Activated CD4-positive, alpha-beta T cell treated with anti-CD3 and anti-CD28 coated beads, Interleukin-2, amount 50 U/mL, for 4 hours (primary cell): ENCODE measurements around the gene PRXL2B.
"Not testable (repeated sequence)": the region's sequence is repeated elsewhere in the genome, so short reads cannot be mapped to it uniquely, and the experiment has no call there.

Experiments used
- DNase-seq, 2 experiments: peaks; one replicate each; pipeline ENCODE4 v3.0.0-alpha.2; 2020

PRXL2B gene, protein sequence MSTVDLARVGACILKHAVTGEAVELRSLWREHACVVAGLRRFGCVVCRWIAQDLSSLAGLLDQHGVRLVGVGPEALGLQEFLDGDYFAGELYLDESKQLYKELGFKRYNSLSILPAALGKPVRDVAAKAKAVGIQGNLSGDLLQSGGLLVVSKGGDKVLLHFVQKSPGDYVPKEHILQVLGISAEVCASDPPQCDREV

DNA sequence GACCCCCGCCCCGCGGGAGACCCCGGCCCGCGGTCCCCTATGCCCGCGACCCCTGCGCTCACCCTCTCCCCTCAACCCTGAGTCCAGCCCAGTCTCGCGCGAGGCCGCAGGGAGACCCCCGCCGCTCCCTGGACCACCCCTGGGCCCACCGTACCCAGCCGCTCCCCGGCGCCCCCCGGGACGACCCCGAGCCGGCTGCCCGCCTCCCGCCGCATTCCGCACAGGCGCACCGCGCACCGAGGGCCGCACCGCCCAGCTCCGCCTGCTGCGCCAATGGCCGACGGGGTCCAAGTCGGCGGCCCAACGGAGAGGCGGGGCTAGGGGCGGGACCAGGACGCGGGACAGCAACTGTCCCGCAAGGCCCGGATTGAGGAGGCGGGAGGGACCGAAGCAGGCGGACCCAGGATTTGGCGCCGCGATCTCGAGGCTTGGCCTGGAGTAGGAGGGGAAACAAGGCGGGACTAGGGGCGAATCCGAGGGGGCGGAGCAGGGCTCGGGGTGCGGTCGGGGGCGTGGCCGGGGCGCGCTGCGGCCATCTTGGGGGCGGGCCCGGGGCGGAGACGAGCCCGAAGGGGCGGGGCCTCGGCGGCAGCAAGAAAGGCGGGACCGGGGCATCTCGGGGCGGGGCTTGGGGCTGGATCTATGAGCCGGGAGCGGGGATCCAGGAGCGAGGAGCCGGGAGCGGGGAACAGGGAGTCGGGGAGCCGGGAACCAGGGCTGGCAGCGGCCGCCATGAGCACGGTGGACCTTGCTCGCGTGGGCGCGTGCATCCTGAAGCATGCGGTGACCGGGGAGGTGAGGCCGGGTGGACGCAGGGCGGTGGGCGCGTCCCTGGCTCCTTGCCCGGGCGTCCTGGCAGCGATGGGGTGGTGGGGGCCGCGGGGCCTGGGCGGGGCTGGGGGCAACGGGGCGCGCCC, at the start of gene PRXL2B:
Gene PRXL2B (plus strand): TSS at position 624 of the 917 bp plus-strand sequence. CDS start 109 bp downstream, at position 733.
- peak; percentile 94 for DNase-seq

DNA sequence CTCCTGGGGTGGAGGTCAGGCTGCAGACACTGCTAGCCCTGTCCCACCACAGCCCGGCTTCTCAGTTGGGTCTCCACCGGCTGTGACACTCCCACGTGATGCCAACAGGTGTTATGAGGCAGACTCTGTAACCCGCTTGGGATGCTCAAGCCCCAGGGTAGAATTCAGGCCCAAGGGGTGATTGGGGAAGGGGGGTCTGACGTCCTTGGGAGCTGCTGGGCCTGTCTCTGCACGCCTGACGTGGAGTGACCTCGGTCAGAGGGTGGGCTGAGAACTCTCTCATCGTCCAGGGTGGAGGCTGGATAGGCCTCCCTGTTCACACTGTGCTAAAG, 48.8 kb upstream of the PRXL2B start:
- no peak for DNase-seq

DNA sequence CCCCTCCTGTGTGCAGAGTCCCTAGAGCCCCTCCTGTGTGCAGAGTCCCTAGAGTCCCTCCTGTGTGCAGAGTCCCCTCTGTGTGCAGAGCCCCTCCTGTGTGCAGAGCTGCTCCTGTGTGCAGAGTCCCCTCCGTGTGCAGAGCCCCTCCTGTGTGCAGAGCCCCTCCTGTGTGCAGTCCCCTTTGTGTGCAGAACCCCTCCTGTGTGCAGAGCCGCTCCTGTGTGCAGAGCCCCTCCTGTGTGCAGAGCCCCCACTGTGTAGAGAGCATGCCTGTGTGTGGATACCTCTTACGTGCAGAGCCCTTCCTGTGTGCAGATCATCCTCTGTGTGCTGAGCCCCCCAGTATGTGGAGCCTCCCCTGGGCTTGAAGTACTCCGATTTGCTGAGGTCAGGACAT, 48.2 kb upstream of the PRXL2B start:
- no peak for DNase-seq

DNA sequence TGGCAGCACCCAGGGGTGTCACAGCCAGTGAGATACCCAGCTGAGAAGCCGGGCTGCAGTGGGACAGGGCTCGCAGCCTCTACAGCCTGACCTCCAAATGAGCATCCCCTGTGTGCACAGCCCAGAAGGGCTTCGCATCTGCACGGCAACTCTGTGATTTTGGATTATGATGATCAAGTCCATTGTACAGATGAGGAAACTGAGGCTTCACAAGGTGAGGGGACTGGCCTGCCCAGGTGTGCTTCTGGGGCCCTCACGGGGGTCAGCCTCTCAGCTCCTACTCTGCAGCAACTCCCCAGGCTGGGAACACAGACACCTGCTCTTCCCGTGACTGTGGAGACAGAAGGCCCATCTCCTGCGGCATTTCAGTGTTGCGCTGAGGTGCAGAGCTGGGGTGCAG, 47.7 kb upstream of the PRXL2B start:
- no peak for DNase-seq

DNA sequence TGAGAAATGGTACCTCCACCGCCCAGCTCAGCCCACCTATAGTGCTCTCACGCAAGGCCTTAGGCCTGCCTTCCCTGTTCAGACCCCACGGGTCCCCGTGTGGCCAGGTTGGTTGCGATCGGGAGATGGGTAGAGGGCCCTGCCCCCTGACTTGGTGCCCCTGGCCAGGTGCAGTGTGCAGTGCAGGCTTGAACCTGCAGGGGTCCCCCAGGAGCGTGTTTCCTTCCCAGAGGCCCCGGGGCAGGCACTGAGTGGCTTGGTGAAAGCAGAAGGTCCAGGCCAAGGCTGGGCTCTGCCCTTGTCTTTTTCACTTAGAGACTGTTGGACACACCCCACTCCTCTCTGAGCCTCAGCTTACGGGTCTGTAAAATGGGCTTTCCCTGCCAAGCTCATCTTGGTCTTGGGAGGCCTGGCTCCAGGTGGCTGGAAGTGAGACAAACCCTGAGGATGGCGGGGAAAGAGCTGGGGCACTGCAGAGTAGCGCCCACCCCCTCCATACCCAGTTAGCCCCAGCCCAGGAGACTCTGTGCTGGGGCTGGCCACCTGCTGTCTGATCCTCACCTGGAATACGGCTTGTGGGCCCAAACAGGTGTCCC, 47.2 kb upstream of the PRXL2B start:
- no peak for DNase-seq

DNA sequence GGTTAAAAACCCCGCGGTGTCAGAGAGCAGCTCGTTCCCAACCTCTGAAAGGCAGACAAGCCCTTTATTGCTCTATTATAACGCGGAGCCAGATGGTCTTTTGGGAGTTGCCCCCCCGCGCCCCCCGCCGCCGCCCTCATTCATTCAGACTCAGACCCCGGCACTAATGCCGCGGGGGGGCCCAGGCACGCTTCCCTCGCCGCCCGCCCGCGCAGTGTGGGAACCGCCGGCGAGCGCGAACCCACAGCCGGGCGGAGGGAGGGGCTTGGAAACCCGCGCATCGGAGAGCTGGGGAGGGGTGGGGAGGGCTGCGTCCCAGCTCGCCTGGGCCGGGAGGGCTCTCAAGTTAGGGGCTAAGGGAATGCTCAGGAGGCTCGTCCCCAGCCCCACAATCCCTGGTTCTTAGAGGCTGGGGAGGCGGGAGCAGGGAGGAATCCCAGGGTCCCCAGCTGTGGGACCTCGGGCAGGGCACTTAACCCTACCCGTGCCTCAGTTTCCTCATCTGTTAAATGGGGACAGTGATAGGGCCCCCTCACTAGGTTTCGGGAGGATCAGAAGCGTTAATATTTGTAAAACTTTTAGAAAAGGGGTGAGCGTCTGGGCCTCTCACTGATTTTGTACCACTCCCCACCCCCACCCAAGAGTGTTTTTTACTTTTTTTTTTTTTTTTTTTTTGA, 45.6 kb upstream of the PRXL2B start:
- no peak for DNase-seq

DNA sequence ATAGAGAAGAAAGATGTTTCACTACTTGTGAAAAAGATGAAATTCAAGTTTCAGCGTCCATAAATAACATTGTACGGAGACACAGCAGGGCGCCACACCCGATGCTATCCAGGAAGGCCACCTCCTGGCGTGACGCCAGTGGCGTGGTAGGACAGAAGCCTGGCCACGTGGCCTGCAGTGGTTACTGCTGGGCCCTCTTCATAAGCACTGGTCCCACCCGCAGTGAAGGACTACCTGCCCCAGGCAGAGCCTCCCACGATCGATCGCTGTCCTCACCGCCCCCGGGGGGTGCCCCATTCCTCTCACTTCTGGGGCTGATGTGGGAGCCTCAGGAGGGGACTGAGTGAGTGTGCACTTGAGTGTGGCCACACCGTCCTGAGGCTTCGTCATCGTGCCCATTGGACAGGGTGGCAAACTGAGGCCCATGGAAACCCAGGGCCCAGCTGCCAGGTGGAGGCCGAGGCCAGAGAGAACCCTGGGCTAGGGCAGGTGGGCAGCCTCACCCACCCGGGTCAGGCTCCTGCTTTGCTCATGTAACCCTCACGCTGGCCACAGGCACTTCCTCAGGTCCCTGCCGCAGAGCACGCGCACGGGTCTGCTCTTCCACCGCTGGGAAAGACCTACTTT, 44.8 kb upstream of the PRXL2B start:
- DNase-seq = no peak

DNA sequence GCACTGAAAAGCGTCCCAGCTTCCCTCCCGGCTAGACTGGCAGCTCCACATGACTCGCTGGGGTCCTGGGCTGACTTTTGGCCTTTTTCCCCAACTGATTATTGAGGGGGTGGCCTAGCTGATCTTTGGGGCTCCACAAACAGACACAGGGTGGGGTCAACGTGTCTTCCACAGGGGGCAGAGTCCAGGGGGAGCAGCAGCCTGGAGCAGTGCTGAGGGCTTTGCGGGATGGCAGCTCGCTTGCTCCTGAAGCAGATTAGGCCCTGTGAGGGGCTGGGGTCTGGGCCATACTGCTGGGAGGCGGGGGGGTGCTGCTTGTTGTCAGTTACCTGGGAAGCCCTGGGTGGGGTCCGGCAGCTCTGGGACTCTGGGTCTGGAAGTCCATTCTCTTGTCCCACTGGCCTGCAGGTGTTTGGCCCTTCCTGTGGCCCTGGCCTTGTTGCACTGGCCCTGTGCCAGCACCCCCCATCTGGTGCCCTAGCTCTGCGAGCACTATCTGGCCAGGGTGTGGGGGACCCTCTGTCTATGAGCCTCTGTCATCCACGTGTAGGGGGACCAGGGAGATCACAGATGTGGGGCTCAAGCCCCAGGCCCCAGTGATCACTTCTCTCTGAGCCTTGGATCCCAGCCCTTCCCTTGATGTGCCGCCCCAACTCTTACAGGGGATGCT, 44.2 kb upstream of the PRXL2B start:
- no peak for DNase-seq

DNA sequence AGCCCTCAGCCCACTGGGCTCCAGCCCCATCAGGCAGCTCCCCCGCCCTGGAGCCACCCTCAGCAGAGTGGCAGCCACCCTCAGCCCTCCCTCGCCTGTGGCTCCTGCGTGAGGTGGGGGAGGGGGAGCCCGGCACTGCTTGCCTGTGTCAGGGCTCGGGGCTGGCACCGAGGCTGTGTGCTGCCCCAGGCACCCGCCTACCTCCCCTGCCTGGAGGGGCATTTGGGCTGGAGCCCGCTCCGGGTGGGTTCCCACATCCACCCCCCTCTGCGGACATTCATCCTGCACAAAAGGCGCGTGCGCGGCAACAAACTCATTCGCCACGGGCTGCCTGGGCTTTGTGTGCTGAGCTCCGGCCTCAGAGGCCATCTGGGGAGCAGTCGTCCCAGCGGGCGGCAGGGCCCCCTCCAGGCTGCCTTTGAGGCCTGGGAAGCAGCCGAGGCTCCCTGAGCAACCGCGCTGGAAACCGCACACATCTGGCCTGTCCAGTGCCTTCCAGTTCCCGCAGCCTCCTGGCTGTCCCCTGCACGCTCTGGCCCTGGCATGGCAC, 43.0 kb upstream of the PRXL2B start:
- no peak for DNase-seq

DNA sequence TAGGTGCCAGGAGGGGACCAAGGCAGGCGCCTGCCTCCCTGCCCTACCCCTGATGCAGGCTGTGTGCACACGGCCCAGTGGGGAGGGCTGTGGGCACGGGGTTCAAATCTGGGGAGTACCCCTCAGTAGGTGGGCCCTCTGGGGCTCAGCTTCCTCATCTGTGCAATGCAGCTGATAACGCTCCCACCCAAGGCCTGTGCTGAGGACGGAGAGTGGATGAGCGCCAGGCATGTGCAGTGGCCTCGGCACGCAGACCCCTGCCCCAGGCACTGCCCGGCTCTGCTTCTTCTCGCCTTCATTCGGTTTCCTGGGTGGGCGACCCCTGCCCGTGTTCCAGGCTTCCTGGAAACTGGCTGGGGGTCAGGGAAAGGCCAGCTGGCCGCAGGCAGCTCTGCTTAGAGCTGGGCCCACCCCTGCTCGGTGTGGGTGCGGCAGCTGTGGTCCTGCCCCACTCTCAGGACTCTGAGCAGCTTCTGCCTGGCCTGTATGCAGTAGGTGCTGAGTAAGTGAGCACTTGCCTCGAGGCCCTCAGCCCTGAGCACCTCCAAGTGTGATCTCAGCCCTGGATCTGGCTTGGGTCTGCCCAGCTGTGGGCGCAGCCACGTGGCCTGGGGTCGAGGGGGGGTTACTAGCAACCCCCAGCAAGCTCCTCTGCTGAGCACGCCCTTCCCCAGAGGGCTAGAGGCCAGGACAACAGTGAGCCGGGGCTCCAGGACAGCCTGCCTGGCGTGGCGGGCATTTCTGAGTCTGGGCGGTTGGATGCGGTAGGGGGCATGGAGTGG, 42.3 kb upstream of the PRXL2B start:
- DNase-seq = no peak

DNA sequence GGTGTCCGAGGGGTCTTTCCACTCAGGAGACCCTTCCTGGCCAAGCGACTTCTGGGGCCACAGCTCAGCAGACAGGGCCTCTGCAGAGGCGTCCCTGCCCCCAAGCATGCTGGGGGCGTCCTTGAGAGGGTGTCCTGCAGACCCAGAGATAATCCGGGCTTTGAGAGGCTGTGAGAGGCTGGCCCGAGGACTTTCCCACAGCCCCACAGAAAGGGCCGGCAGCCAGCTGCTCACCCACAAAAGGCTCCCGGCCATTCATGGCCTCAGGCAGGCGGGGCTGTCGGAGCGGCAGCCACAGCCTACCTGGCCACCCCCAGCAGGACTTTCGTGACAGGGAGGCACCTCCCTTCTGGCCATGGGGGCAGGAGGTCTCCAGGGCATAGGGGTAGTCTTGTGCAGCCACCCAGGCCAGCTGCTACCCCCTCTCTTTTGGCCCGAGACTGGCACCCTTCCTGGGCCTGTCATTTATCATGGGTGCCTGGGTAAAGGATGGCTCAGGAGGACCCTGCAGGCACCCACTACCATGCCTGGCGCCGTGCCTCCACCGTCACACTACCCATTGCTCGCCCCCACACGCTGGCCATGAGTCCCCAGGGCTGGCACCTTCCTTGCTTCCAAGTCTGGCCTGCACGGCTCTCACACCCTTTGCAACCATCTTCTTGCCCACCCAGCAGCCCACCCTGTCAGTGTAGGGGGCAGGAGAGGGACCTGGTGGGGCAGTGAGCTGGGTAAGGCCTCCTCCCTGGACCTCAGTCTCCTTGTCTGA, 41.5 kb upstream of the PRXL2B start:
- DNase-seq = no peak

DNA sequence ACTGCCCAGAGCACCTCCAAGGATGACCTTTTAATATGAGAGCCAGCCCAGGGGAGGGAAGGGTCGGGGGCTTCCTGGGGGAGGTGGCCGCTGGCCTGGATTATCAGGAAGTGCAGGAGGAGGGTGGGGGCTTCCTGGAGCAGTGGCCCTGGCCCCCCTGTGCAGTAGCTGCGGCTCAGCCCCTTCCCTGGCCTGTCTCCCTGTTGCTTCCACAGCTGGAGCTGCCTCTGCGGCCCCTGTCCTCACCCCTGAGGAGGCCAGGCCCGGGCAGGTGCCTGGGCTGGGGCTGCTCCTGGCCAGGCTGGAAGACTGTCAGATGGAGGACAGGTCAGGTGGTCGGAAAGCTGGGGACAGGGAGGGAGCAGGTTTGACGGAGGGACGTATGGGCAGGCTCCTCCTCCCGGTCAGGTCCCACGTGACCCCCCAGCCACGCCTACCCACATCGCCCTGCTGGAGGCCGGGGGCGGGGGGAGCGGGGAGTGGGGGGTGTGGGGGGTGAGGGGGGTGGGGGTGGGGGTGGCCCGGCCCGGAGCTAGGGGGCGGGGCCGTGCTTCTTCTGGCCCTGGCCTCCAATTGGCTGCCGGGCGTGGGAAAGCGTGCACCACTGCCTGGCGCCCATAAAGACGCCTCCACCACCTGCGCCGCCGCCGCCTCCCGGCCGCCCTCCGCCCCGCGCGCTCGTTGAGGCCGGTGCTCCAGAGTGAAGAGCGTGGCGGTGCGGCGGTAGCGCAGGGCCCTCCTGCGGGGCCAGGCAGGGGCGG, 40.6 kb upstream of the PRXL2B start:
- DNase-seq = peak; percentile 82 to 87

DNA sequence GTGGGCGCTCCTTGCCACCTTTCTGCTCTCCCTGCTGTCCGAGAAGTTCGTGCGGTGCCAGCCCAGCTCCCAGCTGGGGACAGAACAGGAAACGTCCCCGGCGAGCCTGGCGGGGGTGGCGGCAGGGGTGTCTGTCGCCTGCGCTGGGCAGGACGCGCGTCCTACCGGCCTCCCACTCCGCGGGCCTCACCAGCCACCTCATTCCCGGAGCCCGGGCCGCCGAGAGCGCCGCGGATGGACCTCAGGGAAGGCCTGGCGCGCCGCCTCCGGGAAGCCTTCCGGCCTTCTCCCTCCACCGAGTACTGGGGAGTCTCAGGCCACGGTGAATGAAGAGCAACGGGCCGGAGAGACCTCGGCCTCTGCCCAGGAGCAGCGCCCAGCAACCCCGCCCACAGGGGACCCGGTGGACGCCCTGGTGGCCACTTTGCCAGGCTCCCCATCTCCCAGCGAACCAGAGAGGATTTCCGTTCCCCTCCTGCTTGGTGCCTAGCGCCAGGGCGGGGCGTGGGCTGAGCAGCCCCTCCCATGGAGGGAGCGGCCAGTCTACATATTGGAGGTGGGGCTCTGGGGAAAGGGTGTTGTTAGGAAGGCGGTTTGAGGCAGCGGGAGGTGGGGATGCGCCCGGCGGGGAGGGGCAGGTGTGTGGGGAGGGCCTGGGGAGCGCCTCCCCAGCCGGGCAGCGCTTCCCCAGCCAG, 39.9 kb upstream of the PRXL2B start:
- peak; percentile 65 to 70 for DNase-seq

DNA sequence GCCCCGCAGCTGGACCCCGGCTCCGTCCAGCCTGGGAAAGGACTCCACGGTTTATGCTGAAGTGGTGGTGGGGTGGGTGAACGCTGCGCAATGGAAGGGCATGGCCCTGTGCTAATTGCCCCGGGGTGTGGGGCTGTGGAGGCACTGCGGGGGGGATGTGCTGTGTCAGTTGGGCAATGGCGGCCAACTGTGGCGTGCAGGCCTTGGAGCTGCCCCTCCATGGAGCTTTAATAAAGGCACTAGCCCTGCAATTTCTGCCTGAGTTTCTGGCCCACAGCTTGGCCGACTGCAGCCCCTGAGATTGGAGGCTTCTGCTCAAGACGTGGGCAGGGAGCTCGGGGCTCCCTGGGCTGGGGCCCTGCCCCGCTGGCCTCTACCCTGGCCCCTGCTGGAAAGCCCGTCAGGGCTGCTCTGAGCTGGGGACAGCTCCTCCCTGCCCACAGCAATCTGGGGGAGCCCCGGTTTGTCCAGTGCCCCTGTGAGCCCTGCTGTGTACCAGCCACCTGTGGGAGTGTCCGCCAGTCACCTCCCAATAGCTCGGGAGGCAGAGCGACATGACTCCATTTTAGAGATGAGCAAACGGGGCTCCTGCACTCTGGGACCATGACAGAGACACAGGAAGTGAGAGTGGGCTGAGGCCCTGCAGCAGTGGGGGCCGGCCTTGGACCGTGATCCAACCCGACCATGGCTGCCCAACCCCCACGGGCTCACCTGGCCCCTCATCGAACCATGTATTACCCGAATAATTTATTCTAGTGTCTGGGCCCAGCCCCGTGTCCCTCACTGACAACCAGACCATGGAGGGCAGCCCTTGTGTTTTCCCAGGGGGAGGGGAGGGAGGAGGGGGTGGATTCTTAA, 39.1 kb upstream of the PRXL2B start:
- DNase-seq = no peak

DNA sequence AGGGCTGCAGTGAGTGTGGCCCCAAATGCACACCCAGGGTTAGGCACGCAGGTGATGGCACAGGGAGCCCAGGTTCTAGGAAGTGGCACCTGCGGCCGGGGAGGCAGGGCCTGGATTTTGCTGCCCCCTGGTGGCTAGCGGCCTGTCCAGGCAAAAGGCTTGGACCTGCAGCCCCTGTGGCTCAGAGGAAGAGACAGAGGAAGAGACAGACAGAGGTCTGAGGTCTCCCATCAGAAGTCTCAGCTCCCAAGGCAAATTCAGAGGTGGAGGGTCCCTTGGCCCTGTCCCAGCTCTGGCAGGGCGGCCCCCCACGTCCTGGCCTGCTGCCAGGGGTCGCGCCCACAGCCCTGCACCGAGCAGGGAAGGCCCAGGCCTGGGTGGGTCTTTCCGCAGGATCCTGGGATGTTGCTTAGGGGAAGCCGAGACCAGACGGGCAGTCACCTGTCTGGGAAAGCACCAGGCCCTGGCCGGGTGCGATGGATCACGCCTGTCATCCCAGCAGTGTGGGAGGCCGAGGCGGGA, 38.4 kb upstream of the PRXL2B start:
- peak; percentile 79 to 82 for DNase-seq

DNA sequence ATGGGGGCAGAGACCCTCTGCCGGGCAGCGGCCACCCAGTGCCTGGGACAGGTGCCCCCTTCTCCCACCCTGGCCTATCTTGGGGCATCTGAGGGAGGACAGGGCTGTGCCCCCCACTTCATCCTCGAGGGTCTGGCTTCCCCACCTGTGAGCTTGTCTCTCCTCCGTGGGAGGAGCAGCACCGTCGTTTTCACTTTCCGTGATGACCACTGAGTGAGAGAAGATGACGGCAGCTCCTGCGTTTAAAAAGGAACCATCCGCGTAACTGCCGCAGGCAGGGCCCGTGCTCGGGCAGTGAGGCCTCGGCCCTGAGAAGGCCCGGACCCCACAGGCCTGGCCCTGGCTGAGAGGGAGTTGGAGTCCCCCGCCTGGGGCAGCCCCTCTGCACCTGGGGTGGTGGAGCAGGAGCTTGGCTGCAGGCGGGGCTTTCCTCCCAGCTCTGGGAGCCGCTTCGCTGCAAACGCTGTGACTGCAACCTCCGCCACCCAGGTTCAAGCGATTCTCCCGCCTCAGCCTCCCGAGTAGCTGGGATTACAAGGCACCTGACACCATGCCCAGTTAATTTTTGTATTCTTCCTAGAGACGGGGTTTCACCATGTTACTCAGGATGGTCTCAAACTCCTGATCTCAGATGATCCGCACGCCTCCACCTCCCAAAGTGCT, 37.1 kb upstream of the PRXL2B start:
- DNase-seq = not testable (repeated sequence)

DNA sequence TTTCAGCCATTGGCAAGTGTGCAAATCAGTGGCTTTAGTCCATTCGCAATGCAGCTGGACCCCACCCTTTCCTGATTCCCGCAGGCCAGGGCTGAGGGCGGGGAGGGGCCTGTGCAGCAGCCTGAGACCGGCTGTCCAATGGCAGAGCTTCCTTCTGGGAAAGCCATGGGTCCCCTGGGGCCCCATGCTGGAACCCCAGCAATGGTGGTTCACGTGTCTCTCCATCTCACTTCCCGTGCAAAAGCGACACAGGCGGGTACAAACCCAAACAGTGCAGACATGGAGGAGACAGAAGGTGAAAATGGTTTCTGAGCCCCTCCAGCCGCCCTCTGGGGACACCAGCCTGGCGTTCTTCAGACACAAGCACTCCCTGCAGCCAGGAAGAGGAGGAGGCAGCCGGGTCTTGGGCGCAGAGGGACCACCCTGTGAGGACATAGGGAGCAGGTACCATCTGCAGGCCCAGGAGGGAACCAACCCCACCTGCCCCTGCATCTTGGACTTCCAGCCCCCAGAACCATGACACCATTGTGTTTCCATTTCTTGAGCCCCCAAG, 36.2 kb upstream of the PRXL2B start:
- DNase-seq = not testable (repeated sequence)
